Breast epithelium (tissue), 4 donors: ENCODE data around the gene TAS2R41. TPM values are rescaled to one million over a fixed set of nuclear protein-coding genes. Genes with fewer than 3 reads are reported as not detected.
A peak's percentile ranks its signal among the peaks of the same experiment; 100 is the strongest.

Experiments used
- DNase-seq, 2 donors: peaks; one replicate each; pipeline ENCODE4 v3.0.0-alpha.2; 2019; ENCODE audit warnings: low spot score in 2 of 2
- H3K27ac ChIP-seq, 2 donors: fragments of 200-600 bp; sonication (generic) in 1 of 2; one replicate each; pipeline ENCODE4 v1.5.1; 2016 to 2019; ENCODE audit warnings: mild to moderate bottlenecking in 1 of 2
- H3K27me3 ChIP-seq, 2 donors: fragments of 200-600 bp; sonication (generic) in 1 of 2; one replicate each; pipeline versions ENCODE4 v1.5.1 to v1.6.0; 2017 to 2019; ENCODE audit warnings: control low read depth in 1 of 2, mild to moderate bottlenecking in 1 of 2
- H3K36me3 ChIP-seq: fragments of 200-600 bp; one replicate; pipeline ENCODE4 v1.5.1; 2019
- H3K4me1 ChIP-seq, 2 donors: fragments of 200-600 bp; sonication (generic); one replicate each; pipeline ENCODE4 v1.5.1; 2016 to 2019; ENCODE audit warnings: control low read depth in 1 of 2
- H3K4me3 ChIP-seq, 3 donors: fragments of 200-600 bp; sonication (generic); 1 replicate in 2 of 3; 2 replicates in 1 of 3; pipeline ENCODE4 v1.5.1; 2016 to 2019; ENCODE audit warnings: mild to moderate bottlenecking in 3 of 3, moderate library complexity in 2 of 3
- H3K9me3 ChIP-seq, 2 donors: fragments of 200-600 bp; sonication (generic) in 1 of 2; one replicate each; pipeline ENCODE4 v1.5.1; 2016 to 2019; ENCODE audit warnings: control low read depth in 1 of 2
- CTCF ChIP-seq, 3 donors: fragments of 450-650 bp; IDR thresholded peaks; one replicate each; pipeline ENCODE4 v1.5.1; 2016 to 2017; ENCODE audit warnings: antibody characterized with exemption in 3 of 3, mild to moderate bottlenecking in 3 of 3, moderate library complexity in 3 of 3
- POLR2A ChIP-seq: fragments of 450-650 bp; IDR thresholded peaks from one replicate; pipeline ENCODE4 v1.6.1; 2016; ENCODE audit warnings: antibody characterized with exemption, mild to moderate bottlenecking, moderate library complexity
- POLR2AphosphoS5 ChIP-seq, 3 donors: sonication (generic); formaldehyde crosslinking; IDR thresholded peaks; one replicate each; pipeline ENCODE4 v1.6.1; 2017; ENCODE audit warnings: antibody characterized with exemption in 3 of 3
- intact Hi-C: fragments of 100-400 bp; cut with DNase I; formaldehyde crosslinking; loops from one replicate; pipeline ENCODE4 v1.15.1; 2023; ENCODE audit warnings: low total_unique reads
- total RNA-seq, 3 donors: library from RNA; depleted of rRNA; stranded (reverse); fragments of >200 nt; gene quantifications; one replicate each; pipeline ENCODE4 v1.1.0, GENCODE V29; 2016

TAS2R41 gene
- total RNA-seq, 3 donors from 2014 or later = 0.66 to 1.3 TPM; not detected in 1

GRCh38 chr7:143449793-143450192 is 27.9 kb upstream of the TAS2R41 start:
- no peak for DNase-seq
- no peak overlapping the region for H3K4me3 ChIP-seq
- no peak overlapping the region for H3K27ac ChIP-seq
- intact Hi-C loops = no loop called here
- H3K9me3 ChIP-seq = no peaks in the 10 kb centered on the region
- no peaks in the 10 kb centered on the region for H3K4me1 ChIP-seq
- no peak for TF ChIP-seq POLR2A
- TF ChIP-seq POLR2AphosphoS5 (IDR thresholded peaks at IDR 0.05) = no peak
- TF ChIP-seq CTCF (IDR thresholded peaks at IDR 0.05) = no peak
- no peaks in the 10 kb centered on the region for H3K36me3 ChIP-seq
- H3K27me3 ChIP-seq = no peaks in the 10 kb centered on the region

- Histone ChIP-seq H3K36me3 (no peaks in the 10 kb centered on the region), H3K9me3 (no peaks in the 10 kb centered on the region), H3K4me3 (no peak overlapping the region), H3K27ac (no peak overlapping the region), H3K4me1 (no peaks in the 10 kb centered on the region), H3K27me3 (no peaks in the 10 kb centered on the region)
- TF ChIP-seq POLR2AphosphoS5 (IDR thresholded peaks at IDR 0.05) (no peak), POLR2A (no peak), CTCF (IDR thresholded peaks at IDR 0.05) (no peak)
- intact Hi-C loops = no loop called here
- DNase-seq = no peak
Measured at GRCh38 chr7:143451122-143451521, 26.6 kb upstream of the TAS2R41 start.

- H3K4me3 ChIP-seq = no peak overlapping the region
- H3K27ac ChIP-seq = peak overlapping the region in 1 of 2 donors; percentile 39
- DNase-seq = no peak
- no peaks in the 10 kb centered on the region for H3K4me1 ChIP-seq
- no peaks in the 10 kb centered on the region for H3K9me3 ChIP-seq
- TF ChIP-seq POLR2A = no peak
- no peak for TF ChIP-seq POLR2AphosphoS5 (IDR thresholded peaks at IDR 0.05)
- intact Hi-C loops = no loop called here
- H3K36me3 ChIP-seq = no peaks in the 10 kb centered on the region
- no peaks in the 10 kb centered on the region for H3K27me3 ChIP-seq
Measured at GRCh38 chr7:143451746-143452145, 25.9 kb upstream of the TAS2R41 start.

- Histone ChIP-seq H3K27ac (peak overlapping the region in 1 of 2 donors; percentile 39), H3K27me3 (no peaks in the 10 kb centered on the region), H3K4me1 (no peaks in the 10 kb centered on the region), H3K4me3 (no peak overlapping the region), H3K9me3 (no peaks in the 10 kb centered on the region), H3K36me3 (no peaks in the 10 kb centered on the region)
- TF ChIP-seq POLR2AphosphoS5 (IDR thresholded peaks at IDR 0.05) (no peak), POLR2A (no peak), CTCF (IDR thresholded peaks at IDR 0.05) (no peak)
- no peak for DNase-seq
- intact Hi-C loops = no loop called here
Measured at GRCh38 chr7:143452495-143452894, 25.2 kb upstream of the TAS2R41 start.

GRCh38 chr7:143454091-143454680 is 23.5 kb upstream of the TAS2R41 start:
- Histone ChIP-seq H3K4me3 (no peak overlapping the region), H3K36me3 (no peaks in the 10 kb centered on the region), H3K27me3 (no peaks in the 10 kb centered on the region), H3K4me1 (no peaks in the 10 kb centered on the region), H3K9me3 (no peaks in the 10 kb centered on the region), H3K27ac (peak overlapping the region in 1 of 2 donors; percentile 10)
- intact Hi-C loops = no loop called here
- no peak for TF ChIP-seq POLR2AphosphoS5 (IDR thresholded peaks at IDR 0.05)
- TF ChIP-seq CTCF (IDR thresholded peaks at IDR 0.05) = no peak
- TF ChIP-seq POLR2A = no peak
- DNase-seq = no peak
